HTERT RPE-1 (cell line): Measurements from ENCODE around the gene ZMYND10.

Experiments used
- in situ Hi-C: fragments of 300-500 bp; cut with MboI; formaldehyde crosslinking; loops from 4 replicates; pipeline ENCODE4 v1.14.3; 2020; ENCODE audit warnings: low sequenced_read_pairs

The ZMYND10 gene

DNA sequence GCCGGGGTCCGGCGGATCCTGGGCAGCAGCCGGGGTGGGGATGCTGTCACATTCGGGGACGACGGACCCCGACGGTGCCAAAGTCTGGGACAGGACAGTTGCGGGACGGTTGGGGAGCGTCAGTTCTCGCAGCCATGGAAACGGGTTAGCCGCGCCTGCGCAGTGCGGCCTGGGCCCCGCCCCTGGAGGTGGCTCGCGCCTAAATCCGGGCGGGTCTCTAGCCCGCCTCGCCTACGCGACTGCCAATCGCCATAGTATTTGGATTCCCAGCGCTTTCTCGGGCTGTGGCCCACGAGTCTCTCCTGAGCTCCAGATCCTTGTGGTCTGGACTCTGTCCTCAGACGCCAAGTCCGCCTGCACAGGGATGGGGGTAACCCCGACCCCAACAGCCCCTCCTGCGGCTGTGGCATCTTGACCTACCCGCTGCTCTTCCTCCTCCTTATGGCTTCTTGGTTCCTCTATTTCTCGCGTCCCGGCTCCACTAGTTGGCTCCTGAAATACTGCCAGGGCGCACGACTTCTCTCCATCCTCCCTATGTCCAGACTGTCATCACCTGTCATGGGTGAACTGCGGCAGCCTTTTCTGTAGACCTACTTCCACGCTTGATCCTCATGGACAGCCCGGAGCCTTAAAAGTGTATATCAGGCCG lies at the start of gene ZMYND10:
ZMYND10 (minus strand) TSS at position 147 of the 649 bp plus-strand sequence. CDS start 153 bp downstream, outside the sequence.
- in situ Hi-C loops: no loop called here

DNA sequence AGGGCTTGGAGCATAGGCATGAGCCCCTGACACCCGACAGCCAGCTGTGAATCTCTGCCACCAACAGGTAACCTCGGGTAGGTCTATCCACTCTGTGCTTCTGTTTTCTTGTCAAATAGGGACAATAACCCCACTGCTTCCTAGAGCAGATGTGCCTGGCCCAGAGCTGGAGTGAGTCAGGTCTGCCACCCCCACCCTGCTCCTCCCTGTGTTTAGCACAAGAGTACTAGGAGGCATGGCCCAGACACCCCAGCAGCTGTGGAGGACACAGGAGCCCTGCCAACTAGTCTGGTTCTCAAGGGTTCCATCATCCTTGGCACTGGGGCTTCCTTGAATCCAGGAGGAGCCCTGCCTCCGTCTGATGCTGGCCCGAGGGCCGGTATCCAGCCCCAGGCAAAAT lies 47.5 kb upstream of the ZMYND10 start:
- in situ Hi-C loops: no loop called here

DNA sequence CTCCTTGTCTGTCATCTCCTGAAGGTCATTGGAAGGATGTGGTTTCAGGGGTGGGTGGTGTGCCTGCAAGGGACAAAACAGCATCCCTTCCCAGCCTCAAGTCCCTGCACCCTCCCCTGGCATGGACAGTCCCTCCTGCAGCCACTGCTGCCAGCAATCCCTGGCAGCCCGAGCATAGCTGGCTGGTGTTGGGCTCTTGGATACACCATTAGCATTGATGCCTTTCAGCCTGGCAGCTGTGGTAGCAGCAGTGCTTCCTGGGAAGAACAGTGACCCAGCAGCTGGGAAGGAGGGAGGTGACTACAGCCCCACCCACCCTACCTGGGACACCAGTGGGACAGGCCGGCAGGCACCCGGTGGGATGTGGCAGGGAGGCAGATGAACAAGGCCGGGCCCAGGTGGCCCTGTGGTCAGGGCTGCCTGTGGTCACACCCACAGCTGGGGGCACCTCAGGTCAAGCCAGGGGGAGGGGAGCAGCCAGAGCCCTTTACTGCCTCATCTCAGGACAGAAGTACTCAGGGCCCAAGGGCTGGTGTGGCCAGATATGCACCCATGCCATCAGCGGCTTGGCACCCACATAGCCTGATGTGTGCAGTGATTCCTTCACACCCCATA lies 46.7 kb upstream of the ZMYND10 start:
- in situ Hi-C loops: no loop called here

DNA sequence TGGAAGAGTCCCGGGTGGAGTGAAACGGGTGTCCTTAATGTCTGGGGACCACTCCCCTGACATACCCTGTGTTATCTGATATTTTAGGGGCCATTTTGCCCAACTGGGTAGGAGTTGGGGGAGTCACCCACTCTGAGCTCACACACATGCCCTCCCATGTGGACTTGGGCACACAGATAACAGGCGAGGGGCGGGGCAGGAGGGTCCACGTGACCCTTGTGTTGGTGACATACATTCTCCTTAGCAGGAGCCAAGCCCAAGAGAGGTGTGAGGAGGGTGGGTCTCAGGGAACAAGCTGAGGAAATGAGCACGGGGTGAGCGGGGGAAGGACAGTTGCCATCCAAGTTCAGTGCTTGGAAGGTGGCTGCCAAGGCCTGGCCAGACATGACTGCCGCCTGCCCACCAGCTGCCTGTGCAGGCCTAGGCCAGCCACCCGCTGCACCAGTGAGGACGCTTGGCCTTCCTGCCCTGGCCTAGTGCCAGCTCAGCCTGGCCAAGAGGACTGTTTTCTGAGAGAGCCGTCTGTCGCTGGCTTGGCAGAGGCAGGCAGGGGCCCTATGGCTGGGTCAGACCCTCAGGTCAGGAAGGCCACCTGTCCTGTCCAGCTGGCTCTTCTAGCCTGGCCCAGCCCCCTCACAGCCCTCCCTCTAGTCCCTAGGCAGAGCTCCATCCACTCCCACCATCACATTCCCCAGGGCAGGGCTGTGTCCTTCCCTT lies 45.1 kb upstream of the ZMYND10 start:
- in situ Hi-C loops: no loop called here

DNA sequence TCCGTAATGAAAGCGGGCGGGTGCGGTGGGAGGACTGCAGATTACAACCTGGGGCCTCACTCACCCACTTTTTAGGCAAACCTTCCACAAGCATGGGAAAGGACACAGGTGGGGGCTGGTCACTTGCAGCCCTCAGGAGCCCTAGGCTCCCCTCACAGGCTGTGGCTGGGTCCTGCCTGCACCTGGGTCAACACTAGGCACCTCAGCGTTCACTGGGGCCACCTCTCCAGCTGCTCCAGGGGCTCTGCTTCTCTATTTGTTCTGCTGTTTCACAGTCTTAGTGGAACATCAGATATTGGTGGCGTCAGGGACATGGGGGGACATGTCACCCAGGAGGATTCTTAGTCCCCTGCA lies 43.9 kb upstream of the ZMYND10 start:
- in situ Hi-C loops: no loop called here

DNA sequence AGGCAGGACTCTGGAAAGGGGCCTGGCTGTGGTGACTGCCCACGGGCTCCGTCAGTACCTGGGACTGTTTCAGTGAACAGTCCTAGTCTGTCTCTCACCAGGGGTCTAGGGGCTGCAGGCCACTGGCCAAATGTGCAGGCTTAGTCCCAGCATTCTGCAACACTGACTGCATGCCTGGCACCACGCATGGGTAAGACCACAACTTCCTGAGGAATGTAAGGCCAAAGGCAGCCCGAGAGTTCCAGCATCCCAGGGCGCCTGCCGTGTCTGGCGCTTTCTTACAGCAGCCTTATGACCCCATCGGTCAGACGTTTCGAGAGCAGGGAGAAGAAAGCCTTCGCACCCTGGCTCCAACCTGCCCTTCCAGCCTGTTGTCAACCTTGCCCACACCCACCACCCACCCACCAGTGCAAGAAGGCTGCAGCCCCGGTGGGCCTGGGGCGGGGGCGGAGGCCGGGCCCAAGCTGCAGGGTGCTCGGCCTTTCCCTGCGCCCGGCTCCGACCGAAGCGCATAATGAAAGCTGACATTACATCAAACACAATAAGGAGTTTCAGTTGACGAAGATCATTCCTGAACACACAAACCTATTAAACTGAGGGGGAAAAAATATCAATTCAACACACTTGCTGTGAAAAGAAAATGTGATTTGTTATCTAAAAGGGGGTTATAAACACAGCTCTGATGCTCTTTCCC lies 43.3 kb upstream of the ZMYND10 start:
- in situ Hi-C loops: no loop called here

DNA sequence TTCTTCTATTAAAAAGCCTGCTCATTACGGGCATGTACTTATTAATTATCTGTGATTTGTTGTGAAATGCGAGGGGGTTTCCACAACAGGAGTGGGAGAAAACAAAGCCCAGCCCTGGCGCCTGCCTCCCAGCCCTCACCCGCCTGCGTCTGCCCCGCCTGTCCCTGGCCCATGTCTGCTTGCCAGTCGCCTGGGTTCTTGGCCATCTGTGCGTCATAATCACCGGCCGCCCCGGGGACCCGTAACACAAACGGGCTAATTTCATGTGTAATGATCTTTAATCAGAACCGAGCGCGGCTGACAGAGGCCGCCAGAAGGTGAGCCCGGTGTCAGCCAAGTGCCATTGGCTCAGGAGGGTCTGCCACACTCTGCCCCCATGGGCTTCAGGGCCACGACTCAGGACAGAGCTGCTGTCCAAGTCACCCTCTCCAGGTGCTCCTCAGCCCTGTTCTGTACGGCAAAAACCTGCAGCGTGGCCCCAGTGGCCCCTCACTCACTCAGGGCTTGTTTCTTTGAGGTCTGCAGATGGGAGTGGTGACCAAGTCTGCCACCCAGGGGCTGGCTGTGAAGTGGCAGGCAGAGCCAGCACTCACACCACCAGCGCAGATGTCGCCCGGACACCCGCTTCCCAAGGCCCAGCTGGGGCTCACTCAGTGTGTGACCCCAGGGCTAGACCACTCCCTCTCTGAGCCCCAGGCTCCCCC lies 42.6 kb upstream of the ZMYND10 start:
- in situ Hi-C loops: no loop called here

DNA sequence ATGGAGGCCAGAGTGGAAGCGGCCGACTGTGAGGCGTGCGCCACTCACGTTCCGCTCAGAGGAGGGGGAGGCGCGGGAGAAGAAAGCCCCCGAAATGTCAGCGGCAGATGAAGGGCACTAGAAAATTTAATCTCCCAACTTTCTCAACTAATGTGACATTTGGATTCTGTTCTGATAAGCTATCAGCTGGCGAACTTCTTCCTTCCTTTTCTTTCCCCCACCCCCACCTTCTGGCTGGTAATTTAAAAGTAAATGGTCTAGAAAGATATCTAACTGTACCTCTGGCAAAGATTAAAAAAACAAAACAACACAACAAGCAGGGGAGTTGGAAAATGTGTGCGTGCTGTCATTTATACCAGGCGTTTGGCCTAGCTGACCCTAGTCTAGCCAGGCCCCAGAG lies 40.2 kb upstream of the ZMYND10 start:
- in situ Hi-C loops: no loop called here

DNA sequence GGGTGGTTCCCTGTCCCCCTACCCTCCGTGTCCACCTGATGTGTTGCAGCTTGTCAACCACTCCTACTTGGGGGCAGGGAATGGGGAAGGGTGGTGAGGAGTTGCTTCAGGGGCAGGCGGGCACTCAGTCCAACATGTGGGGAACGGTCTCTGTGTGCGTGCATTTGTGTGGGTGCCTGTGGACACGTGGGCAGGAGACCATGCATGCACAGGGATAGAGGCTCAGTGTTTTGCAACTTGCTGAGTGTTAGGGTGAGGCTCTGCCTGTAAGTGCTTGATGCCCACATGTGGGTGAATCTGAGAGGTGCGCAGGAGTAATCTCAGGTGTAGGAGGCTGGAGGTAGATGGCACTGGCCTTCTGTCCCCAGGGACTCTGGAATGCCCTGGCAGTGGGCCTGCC lies 38.2 kb upstream of the ZMYND10 start:
- in situ Hi-C loops: no loop called here

DNA sequence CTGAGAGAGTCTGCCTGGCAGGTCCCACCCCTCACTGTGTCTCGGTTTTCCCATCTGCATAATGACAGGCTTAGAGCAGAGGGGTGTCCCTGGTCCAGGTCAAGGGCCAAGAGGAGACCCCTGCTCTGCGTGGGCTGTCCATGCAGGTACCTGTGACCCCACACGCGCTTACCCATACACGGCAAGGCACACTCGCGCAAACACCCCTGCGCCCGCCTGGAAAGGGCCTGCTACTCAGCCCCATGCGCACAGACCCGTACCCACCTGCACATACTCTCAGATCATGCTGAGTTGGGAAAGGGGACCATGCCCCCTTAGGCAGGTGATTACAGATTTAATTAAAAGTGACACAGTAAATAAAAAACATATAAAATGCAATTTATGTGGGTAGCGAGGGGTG lies 37.2 kb upstream of the ZMYND10 start:
- in situ Hi-C loops: no loop called here

DNA sequence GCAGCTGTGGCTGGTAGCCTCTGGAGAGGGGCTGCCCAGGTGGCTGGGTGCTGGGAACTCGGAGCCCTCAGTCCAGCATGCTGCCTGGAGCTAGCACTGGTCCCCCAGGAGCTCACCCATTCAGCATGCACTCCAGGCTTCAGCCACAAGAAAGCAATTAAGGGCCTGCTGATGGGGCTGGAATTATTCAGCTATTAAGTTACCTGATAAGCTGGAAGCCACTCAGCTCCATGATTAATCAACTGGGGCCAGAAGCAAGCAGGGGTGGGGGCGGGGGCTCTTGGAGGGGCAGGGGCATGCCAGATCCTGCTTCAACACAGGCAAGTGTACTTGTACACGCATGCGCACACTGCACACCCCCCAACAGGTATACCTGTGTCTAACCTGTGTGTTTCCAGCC lies 35.9 kb upstream of the ZMYND10 start:
- in situ Hi-C loops: no loop called here

DNA sequence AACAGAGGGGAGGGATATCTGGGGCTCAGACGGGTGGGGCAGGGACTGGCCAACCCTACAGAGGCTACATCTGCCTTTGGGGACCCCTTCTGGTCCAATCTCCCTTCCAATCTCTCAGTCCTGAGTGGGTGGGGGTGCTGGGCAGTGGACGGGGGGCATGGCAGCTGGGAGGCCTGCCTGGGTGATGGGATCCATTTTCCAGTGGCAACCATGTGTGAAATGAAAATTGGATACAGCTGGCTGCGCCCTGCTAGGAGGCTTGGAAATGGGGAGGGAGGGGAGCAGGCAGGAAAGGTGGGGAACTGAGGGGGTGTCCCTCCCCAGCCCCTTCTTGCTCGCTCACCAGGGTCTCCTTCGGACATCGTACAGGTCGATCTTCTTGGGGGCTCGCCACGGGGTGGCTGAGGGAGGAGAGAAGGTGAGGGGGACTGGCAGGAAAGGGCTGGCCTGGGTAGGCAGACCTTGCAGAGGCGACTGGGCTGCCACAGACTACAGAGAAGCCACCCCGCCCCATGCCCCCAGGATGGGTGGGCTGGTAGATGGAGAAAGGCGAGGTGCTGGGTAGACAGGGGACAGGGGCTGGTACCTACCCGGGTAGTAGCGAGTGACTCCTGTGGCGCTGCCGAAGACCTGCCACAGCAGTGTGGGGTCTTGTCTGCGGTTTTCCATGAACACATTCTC lies 35.0 kb upstream of the ZMYND10 start:
- in situ Hi-C loops: no loop called here

DNA sequence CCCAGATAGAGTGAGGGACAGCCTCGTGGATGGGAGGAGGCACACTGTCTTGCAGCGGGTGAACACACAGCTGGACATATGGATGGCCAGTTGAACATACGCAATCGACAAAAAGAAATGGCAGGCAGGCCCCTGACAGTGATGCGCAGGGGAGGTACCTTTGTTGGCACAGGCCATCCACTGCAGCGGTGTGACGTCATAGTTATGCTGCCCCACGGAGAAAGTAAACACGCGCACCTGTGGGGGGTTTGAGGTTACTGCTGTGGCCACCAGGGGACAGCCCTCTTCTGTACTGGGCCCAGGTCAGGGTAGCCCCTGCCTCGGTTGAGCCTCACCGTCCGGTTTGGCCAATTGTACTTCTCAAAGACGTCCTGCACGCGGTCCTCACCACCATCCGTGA lies 33.2 kb upstream of the ZMYND10 start:
- in situ Hi-C loops: no loop called here

DNA sequence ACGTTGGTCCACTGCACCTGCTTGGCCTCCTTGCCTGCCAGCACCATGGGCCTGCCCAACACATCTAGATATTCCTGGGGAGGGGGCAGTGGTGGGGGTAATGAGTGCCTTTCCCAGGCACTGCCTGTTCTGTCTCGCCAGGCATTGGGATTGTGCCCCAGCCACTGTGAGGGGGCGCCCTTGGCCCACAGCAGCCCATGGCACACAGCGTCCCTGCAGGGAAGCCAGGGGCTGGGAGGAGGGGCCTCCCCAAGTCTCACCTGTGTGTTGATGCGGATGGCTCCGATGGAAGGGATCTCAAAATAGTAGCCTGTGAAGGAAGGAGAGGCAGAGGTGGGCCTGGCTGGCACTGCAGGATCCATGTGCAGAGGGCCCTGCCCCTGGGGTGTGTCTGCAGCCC lies 32.5 kb upstream of the ZMYND10 start:
- in situ Hi-C loops: no loop called here

DNA sequence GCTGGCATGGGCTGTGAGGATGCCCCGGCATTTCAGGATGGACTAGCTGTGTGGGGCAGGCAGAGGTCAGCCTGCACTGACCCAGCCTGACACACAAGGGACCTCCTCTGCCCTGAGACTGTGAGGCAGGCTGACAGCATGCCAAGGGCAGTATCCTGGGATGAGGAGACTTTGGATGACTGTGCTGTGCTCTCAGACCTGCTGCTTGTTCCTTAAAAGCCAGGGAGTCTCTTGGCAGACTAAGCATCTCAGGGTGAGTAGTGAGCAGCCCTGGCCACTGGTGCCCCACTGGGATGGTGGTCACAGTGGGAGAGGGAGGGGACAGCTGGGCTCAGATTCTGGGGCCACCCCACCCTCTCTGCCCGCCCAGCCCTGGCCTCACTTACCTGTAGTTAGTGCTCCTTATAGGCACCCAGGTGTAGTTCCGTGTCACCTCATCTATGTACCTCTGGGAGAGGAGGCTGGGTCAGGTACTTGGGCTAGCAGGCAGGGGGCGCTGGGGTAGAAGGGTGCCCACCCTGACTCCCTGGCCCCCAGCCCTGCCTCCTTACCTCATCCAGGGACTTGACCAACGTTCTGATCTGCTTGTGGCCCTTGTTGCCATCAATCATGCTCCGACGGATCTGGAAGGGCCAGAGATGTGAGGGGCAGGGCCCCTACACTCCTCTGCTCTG lies 29.9 kb upstream of the ZMYND10 start:
- in situ Hi-C loops: no loop called here

DNA sequence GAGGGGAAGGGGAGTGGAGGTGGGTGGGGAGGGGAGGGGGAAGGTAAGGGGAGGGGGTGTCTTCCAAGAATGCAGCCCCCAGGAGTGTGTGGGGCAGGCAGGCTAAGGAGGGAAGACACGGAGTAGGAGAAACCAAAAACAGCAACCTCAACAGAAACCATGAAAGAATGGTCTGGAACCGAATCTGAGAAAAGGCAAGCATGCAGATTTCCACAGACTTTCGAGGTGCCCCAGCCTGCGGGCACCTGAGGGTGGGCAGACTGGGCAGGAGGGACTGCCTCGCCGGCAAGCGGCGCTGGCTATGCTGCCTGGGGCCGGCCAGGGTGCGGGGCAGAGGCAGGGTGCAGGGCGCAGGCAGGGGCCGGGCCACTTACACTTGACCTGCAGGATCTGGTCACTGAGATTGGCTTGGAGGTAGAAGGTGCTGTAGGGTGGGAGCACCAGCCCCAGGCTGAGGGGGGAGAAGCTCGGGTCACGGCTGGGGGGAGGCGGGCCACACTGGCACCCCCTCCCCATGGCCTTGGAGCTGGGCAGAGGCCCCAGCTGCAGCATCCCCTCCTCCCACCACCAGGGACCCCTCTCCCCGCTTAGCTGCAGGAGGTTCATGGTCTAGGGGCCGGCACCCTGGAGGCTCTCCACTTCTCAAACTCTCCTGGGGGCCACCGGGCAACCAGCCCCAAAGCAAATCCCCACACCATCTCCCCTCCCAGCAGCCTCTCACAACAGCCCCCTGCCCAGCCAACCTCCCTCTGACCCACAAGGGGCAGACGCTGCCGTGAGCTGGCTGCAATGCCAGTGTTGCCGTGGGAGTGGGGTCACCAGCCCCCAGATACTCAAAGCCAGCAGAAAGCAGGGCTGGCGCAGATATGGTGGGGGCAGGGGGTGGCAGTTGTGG lies 29.1 kb upstream of the ZMYND10 start:
- in situ Hi-C loops: no loop called here

DNA sequence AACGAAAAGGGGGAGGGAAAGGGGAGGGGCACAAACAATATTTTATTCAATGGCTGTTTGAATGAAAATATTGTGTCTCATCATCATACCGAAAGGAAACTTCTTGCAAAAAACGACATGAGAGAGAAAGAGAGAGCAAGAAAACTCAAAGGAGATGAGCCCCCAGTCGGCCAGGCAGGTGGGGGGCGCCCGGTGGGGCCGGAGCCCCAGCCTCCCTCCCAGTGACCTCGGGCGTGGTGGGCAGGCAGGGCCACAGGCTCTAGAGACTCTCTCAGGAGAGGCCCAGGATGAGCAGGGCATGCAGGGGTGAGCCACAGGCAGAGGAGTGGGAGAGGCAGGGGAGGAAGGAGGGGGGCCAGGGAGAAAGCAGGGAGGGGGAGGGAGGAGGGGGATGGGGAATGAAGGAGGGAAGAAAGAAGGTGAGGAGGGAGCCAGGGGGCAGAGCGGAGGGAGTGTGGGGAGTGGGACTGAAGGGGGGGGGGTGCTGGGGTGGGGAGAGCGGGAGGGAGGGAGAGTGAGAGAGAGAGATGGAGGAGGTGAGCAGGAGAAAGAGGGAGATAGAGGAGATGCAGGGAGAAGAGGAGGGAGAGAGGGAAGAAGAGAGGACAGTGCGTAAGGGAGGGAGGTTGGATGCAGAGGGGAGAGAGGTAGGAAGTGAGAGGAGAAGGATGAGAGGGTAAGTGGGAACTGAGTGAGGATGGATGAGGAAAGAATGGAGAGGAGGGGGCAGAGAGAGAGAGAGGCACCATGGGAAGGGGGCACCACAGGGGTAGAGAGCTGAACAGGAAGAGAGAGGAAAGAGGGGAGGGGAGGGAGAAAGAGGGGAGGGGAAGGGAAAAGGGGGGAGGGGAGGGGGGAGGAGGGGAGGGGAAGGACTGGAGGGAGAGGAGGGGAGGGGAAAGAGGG lies 27.9 kb upstream of the ZMYND10 start:
- in situ Hi-C loops: no loop called here

DNA sequence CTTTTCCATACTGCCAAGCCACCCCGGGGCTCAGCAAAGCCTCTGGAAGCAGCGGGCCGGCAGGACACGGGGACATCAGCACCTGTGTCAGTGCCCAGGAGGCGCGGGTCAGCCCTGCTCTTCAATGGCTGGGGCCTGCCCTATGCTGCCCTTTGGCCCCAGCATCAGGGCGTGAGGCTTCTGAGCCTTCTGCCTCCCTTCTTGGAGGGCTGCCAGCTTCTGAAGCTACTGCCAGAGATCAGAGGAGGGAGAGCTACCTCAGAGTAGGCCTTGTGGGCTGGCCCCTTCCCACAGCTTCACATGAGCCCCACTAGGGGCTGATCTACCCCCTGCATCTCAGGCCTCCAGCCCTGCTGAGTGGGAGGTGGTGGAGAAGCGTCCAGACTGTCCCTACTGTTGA lies 26.8 kb upstream of the ZMYND10 start:
- in situ Hi-C loops: no loop called here
